ENCODE results near the gene CAMK2A.

Gene CAMK2A

DNA sequence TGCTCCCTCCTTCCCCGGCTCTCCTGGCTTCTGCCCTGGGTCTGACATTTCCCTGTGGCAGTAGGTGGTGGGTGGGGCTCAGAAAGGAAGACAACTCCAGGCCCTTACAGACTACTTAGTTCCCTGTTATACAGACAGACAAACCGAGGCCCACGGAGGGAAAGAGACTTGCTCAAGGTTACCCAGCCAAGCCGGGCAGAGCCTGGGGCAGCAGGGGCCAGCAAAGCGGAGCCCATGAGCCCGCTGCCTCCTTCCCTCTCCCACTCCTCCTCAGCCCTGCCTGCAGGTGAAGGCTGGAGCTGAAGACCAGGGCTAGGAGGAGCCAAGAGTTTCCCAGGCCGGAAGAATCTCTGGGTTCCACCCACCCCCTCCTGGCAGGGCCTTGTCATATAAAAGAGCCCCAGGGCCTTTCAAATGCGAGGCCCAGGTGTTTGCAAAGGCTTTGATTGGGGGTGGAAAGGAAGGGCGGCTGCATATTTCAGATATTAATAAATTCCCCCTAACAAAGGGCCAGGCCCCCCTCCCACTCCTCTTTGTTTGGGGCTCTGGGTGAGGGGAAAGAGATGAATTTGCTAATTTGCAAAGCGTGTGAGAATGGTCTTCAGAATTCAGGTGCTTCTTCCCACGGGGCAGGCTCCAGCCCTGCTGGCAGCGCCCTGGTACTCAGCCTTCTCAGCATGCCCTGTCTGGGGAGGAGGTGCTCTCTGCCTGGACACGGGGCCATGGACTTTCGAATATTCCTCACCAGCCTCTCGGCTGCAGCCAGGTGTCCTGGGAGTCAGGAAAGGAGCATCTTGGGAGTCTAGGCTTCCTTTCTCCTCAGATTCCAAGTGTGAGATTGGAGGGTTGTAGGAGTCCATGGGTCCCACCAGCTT is 78.2 kb downstream of the CAMK2A start:
- Histone ChIP-seq H3K27ac (peak overlapping the region; percentile 23 to 77), H3K4me1 (peaks cover 0 to 54% (median 27%) of the 10 kb centered on the region in 4 donors)
- intact Hi-C loops (cut with DNase I; ENCODE audit: low total_unique reads), result loop anchor here (2.0 to 5.0 kb wide), 2 partner anchors 51 to 209 kb away; partner anchors contain the start of genes HMGXB3 and TIGD6

DNA sequence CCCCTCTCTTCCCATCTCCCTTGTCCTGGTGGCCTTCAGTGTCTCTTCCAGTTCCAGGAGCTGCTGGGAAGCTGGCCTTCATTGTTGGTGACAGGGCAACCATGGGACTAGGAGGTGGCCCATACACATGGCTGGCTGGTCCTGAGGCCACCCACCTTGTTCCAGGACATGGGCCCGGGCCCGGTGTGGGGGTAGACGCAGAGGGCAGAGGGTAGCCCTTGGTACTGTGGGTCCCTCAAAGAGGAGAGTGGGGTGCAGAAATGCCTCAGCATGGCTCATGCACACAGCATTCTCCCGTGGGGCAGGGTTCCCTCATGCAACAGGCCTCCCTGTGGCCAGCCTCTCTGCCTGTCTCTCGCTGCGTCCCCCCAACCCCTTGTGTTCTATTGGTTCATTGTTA is 78.9 kb downstream of the CAMK2A start:
- Histone ChIP-seq H3K27ac (peak overlapping the region; percentile 77 to 82), H3K4me1 (peaks cover 0 to 54% (median 25%) of the 10 kb centered on the region in 4 donors), H3K27me3 (no peaks in the 10 kb centered on the region), H3K36me3 (no peaks in the 10 kb centered on the region), H3K4me3 (no peak overlapping the region), H3K9me3 (no peaks in the 10 kb centered on the region)
- DNase-seq, result no peak
- TF ChIP-seq, protein P1, sequence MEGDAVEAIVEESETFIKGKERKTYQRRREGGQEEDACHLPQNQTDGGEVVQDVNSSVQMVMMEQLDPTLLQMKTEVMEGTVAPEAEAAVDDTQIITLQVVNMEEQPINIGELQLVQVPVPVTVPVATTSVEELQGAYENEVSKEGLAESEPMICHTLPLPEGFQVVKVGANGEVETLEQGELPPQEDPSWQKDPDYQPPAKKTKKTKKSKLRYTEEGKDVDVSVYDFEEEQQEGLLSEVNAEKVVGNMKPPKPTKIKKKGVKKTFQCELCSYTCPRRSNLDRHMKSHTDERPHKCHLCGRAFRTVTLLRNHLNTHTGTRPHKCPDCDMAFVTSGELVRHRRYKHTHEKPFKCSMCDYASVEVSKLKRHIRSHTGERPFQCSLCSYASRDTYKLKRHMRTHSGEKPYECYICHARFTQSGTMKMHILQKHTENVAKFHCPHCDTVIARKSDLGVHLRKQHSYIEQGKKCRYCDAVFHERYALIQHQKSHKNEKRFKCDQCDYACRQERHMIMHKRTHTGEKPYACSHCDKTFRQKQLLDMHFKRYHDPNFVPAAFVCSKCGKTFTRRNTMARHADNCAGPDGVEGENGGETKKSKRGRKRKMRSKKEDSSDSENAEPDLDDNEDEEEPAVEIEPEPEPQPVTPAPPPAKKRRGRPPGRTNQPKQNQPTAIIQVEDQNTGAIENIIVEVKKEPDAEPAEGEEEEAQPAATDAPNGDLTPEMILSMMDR (IDR thresholded peaks at IDR 0.05), result no peak
- intact Hi-C loops (cut with DNase I; ENCODE audit: low total_unique reads), result loop anchor here (2.0 to 5.0 kb wide), 2 partner anchors 50 to 208 kb away; partner anchors contain the start of genes HMGXB3 and TIGD6

More for the DNA sequence above, 78.2 kb downstream of the CAMK2A start:
- TF ChIP-seq, protein P1 (IDR thresholded peaks at IDR 0.05), result no peak
- DNase-seq, result no peak
- Histone ChIP-seq H3K4me3 (no peak overlapping the region), H3K27me3 (no peaks in the 10 kb centered on the region), H3K36me3 (no peaks in the 10 kb centered on the region), H3K9me3 (no peaks in the 10 kb centered on the region)

DNA sequence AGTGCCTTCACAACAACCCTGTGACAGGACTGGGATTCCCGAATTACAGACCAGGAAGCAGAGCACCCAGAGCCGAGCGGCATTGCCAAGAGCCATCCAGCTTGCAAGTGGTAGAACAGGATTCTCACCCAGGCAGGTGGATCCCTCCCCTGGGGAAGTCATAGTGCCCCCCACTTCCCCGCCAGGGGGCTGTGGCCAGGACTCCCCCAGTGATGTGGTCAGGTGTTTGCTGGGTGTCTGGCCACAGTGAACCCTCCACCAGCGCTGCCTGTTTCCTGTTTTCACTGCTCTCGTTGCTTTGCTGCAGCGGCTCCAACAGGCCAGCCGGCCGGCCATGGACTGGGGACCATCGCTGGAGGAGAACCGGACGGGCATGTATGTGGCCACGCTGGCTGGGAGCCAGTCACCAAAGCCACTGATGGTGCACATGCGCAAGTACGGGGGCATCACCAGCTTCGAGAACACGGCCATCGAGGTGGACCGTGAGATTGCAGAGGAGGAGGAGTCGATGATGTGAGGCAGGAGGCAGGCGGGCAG is 80.4 kb downstream of the CAMK2A start:
- peak; percentile 75 to 94 for DNase-seq
- Histone ChIP-seq H3K27ac (peak overlapping the region; percentile 77 to 82), H3K4me3 (peak overlapping the region; percentile 21 to 34)

DNA sequence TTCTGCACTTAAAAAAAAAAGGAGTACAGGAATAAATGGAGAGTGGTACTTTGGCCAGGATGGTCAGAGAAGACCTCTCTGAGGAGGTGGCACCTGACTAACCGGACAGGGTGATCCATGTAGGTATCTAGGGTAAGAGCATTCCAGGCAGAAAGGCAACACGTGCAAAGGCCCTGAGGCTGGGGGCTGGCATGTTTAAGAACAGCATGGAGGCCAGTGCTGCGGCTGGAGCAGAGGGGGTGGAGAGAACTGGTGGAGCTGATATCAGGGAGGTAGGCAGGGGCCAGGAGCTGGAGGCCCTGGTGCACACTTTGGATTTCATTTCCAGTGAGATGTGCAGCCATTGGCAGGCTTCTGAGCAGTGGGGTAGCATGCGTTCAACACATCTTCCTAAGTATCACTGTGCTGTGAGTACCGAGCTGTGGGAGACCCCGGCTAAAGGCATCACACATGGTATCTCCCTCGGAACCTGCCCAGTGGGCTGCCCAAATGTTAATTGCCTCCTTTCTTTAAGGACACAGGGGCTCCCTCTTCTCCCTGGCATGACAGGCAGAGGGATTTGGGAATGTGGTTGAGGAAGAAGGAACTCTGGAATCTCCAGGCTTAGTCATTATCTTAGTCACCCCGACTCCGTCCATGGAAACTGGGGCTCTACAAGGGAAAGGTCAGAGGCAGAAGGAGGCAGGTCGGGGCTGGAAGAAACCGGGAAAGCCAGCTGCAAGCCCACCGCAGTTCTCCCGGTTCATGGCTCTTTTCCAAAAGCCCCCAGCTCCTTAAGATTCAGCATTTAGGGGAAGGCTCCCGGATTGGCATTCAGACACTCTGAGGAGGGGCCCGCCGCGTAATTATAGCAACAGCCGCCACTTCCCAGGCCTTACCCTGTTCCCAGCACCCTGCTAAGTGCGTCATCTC is 81.1 kb downstream of the CAMK2A start:
- H3K4me3 ChIP-seq, result peak overlapping the region in 1 of 2 donors; percentile 34
- no peaks in the 10 kb centered on the region for H3K9me3 ChIP-seq
- TF ChIP-seq, protein P1 (IDR thresholded peaks at IDR 0.05), result no peak
- no peaks in the 10 kb centered on the region for H3K36me3 ChIP-seq
- no peak for DNase-seq
- H3K27me3 ChIP-seq, result no peaks in the 10 kb centered on the region
- intact Hi-C loops (cut with DNase I; ENCODE audit: low total_unique reads), result loop anchor here (2.0 kb wide), 1 partner anchor 28 kb away; no protein-coding TSS in a partner anchor
- H3K4me1 ChIP-seq, result peaks cover 0 to 36% (median 14%) of the 10 kb centered on the region in 4 donors
- H3K27ac ChIP-seq, result peak overlapping the region; percentile 77 to 82

More for the DNA sequence above, 80.4 kb downstream of the CAMK2A start:
- intact Hi-C loops (cut with DNase I; ENCODE audit: low total_unique reads), result loop anchor here (2.0 kb wide), 1 partner anchor 28 kb away; no protein-coding TSS in a partner anchor
- Histone ChIP-seq H3K4me1 (peaks cover 0 to 43% (median 21%) of the 10 kb centered on the region in 4 donors), H3K36me3 (no peaks in the 10 kb centered on the region), H3K27me3 (no peaks in the 10 kb centered on the region), H3K9me3 (no peaks in the 10 kb centered on the region)
- TF ChIP-seq, protein P1 (IDR thresholded peaks at IDR 0.05), result peak in 1 of 2 experiments; percentile 3

DNA sequence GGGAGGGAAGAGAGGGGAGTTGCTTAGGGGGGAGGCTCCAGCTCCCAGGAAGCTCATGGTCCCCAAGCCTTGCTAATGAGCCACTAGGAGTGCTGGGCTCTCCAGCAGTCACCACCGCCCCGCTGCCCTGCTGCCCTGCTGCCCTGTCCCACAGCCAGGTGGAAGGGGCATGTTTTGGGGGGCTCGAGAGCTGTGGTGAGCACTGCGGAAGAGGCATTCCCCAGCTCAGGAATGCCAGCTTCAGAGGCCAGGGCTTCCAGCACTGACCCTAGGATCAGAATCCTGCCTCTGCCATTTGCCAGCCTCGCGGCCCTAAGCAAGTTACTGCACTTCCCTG is 82.8 kb downstream of the CAMK2A start:
- H3K4me1 ChIP-seq, result peaks cover 0 to 32% (median 13%) of the 10 kb centered on the region in 4 donors
- H3K9me3 ChIP-seq, result no peaks in the 10 kb centered on the region
- H3K4me3 ChIP-seq, result no peak overlapping the region
- DNase-seq, result no peak
- TF ChIP-seq, protein P1 (IDR thresholded peaks at IDR 0.05), result no peak
- H3K27me3 ChIP-seq, result no peaks in the 10 kb centered on the region
- H3K27ac ChIP-seq, result no peak overlapping the region
- no peaks in the 10 kb centered on the region for H3K36me3 ChIP-seq
- intact Hi-C loops (cut with DNase I; ENCODE audit: low total_unique reads), result no loop called here
